ENCODE measurements around the gene CHSY1.

The CHSY1 gene

GRCh38 chr15:101192081-101192480, 59.8 kb downstream of the CHSY1 start:
- in situ Hi-C loops (cut with MboI; ENCODE audit: low sequenced_read_pairs), result no loop called here

GRCh38 chr15:101191242-101191641, 60.6 kb downstream of the CHSY1 start:
- in situ Hi-C loops (cut with MboI; ENCODE audit: low sequenced_read_pairs), result no loop called here

GRCh38 chr15:101190092-101190595, 61.7 kb downstream of the CHSY1 start:
- in situ Hi-C loops (cut with MboI; ENCODE audit: low sequenced_read_pairs), result no loop called here

- in situ Hi-C loops (cut with MboI; ENCODE audit: low sequenced_read_pairs), result no loop called here
Observed at GRCh38 chr15:101189409-101190091, 62.3 kb downstream of the CHSY1 start.

- in situ Hi-C loops (cut with MboI; ENCODE audit: low sequenced_read_pairs), result no loop called here
Observed at GRCh38 chr15:101188637-101189408, 63.0 kb downstream of the CHSY1 start.

GRCh38 chr15:101187820-101188636, 63.8 kb downstream of the CHSY1 start:
- in situ Hi-C loops (cut with MboI; ENCODE audit: low sequenced_read_pairs), result no loop called here

- in situ Hi-C loops (cut with MboI; ENCODE audit: low sequenced_read_pairs), result no loop called here
Observed at GRCh38 chr15:101185770-101186169, 66.1 kb downstream of the CHSY1 start.

GRCh38 chr15:101185336-101185735, 66.5 kb downstream of the CHSY1 start:
- in situ Hi-C loops (cut with MboI; ENCODE audit: low sequenced_read_pairs), result no loop called here

- in situ Hi-C loops (cut with MboI; ENCODE audit: low sequenced_read_pairs), result no loop called here
Observed at GRCh38 chr15:101184830-101185229, 67.0 kb downstream of the CHSY1 start.

GRCh38 chr15:101183931-101184305, 67.9 kb downstream of the CHSY1 start:
- in situ Hi-C loops (cut with MboI; ENCODE audit: low sequenced_read_pairs), result no loop called here

GRCh38 chr15:101183226-101183930, 68.5 kb downstream of the CHSY1 start:
- in situ Hi-C loops (cut with MboI; ENCODE audit: low sequenced_read_pairs), result no loop called here

- in situ Hi-C loops (cut with MboI; ENCODE audit: low sequenced_read_pairs), result no loop called here
Observed at GRCh38 chr15:101182215-101182614, 69.6 kb downstream of the CHSY1 start.

- in situ Hi-C loops (cut with MboI; ENCODE audit: low sequenced_read_pairs), result no loop called here
Observed at GRCh38 chr15:101181349-101181748, 70.5 kb downstream of the CHSY1 start.

- in situ Hi-C loops (cut with MboI; ENCODE audit: low sequenced_read_pairs), result no loop called here
Observed at GRCh38 chr15:101180620-101181307, 71.1 kb downstream of the CHSY1 start.

- in situ Hi-C loops (cut with MboI; ENCODE audit: low sequenced_read_pairs), result no loop called here
Observed at GRCh38 chr15:101179341-101180153, 72.3 kb downstream of the CHSY1 start.

- in situ Hi-C loops (cut with MboI; ENCODE audit: low sequenced_read_pairs), result no loop called here
Observed at GRCh38 chr15:101178931-101179330, 72.9 kb downstream of the CHSY1 start.

GRCh38 chr15:101178479-101178878, 73.4 kb downstream of the CHSY1 start:
- in situ Hi-C loops (cut with MboI; ENCODE audit: low sequenced_read_pairs), result no loop called here

GRCh38 chr15:101177866-101178265, 74.0 kb downstream of the CHSY1 start:
- in situ Hi-C loops (cut with MboI; ENCODE audit: low sequenced_read_pairs), result no loop called here

- in situ Hi-C loops (cut with MboI; ENCODE audit: low sequenced_read_pairs), result no loop called here
Observed at GRCh38 chr15:101176625-101177024, 75.2 kb downstream of the CHSY1 start.

Measured in hTERT RPE-1 (cell line).